Right lobe of liver (tissue), 6 donors: ENCODE data around the gene SUN1. TPM values are rescaled to one million over a fixed set of nuclear protein-coding genes. Genes with fewer than 3 reads are reported as not detected.

Experiments used
- ATAC-seq, 4 donors: fragments of 200-7000 bp; cut with Tn5 transposase; one replicate each; pipeline ENCODE4 v1.9.1; 2020; ENCODE audit warnings: mild to moderate bottlenecking in 4 of 4, moderate library complexity in 4 of 4
- DNase-seq, 3 donors: peaks; one replicate each; pipeline ENCODE4 v3.0.0-alpha.2; 2020
- H3K27ac ChIP-seq, 3 donors: fragments of 200-600 bp; one replicate each; pipeline ENCODE4 v1.8.0; 2022
- H3K27me3 ChIP-seq, 2 donors: fragments of 200-600 bp; one replicate each; pipeline ENCODE4 v1.8.0; 2022
- H3K36me3 ChIP-seq, 4 donors: fragments of 200-600 bp; sonication (generic) in 1 of 4; one replicate each; pipeline versions ENCODE4 v1.5.1 to v1.8.0; 2017 to 2022; ENCODE audit warnings: control low read depth in 1 of 4
- H3K4me1 ChIP-seq, 4 donors: fragments of 200-600 bp; sonication (generic) in 1 of 4; one replicate each; pipeline versions ENCODE4 v1.5.1 to v1.8.0; 2017 to 2022; ENCODE audit warnings: control low read depth in 1 of 4
- H3K4me3 ChIP-seq, 3 donors: fragments of 200-600 bp; one replicate each; pipeline ENCODE4 v1.8.0; 2022
- H3K9me3 ChIP-seq, 4 donors: fragments of 200-600 bp; sonication (generic) in 1 of 4; one replicate each; pipeline versions ENCODE4 v1.5.1 to v1.8.0; 2017 to 2022; ENCODE audit warnings: control low read depth in 1 of 4
- CTCF ChIP-seq, 4 donors: fragments of 200-600 bp in 3 of 4; fragments of 450-650 bp in 1 of 4; IDR thresholded peaks; one replicate each; pipeline versions ENCODE4 v1.5.1 to v1.8.0; 2016 to 2022; ENCODE audit warnings: antibody characterized with exemption in 4 of 4, mild to moderate bottlenecking in 2 of 4
- POLR2A ChIP-seq: fragments of 450-650 bp; IDR thresholded peaks from one replicate; pipeline ENCODE4 v1.6.1; 2017; ENCODE audit warnings: antibody characterized with exemption, mild to moderate bottlenecking
- WGBS: methylation state at CpG from one replicate; pipeline ENCODE4 v1.1.6; 2018; ENCODE audit warnings: low coverage, low lambda C conversion rate; ENCODE audit not compliant: insufficient coverage; ENCODE audit errors: missing lambda C conversion rate; 5-methylcytosine and 5-hydroxymethylcytosine counted together
- intact Hi-C, 2 donors: fragments of 100-400 bp; cut with DNase I; formaldehyde crosslinking; loops; one replicate each; pipeline versions ENCODE4 v1.11.2 to v1.14.1; 2022
- total RNA-seq, 6 experiments: library from RNA; depleted of rRNA in 2 of 6; stranded (reverse); fragments of >200 nt in 2 of 6; fragmentation: NEBNext Ultra II Directional in 3 of 6; extraction: Animal tissue kit (Norgen Biotek cat#: 25700) in 3 of 6; gene quantifications; one replicate each; pipeline versions ENCODE4 v1.1.0 to v1.2.4, GENCODE V29; 2016 to 2023
- donor health status: DM: no; HTN: yes; CAD: no.
- donor health status: DM: no; HTN: no; CAD: no.
- donor health status: DM: no; HTN: no; CAD: no.
- donor health status: DM: no; HTN: yes; CAD: no.
- donor health status: DM: no; HTN: yes; CAD: no.

Gene SUN1
- total RNA-seq, 6 experiments from 2014 or later: 33.4 to 54.0 (median 48.7) TPM

DNA sequence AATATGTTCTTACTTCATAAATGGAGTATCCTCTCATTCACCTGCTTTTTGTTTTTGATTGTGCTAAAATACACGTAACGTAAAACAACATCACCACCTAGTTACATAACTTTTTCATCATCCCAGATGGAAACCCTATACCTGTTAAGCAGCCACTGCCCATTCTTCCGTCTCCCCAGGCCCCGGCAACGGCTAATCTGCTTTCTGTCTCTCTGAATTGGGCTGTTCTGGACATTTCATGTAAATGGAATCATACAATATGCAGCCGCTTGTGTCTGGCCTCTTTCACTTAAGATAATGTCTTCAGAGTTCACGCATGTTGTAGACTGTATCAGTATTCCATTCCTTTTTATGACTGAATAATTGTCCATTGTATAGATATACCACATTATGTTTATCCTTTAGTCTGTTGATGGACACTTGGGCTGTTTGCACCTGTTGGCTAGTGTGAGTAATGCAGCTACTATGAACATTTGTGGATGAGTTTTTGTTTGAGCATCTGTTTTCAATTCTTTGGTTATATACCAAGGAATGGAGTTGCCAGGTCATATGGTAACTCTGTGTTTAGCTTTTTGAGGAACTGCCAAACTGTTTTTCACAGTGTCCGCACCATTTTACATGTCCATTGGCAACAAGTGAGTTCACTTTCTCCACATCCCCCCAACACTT, 14.1 kb upstream of the SUN1 start:
- no peak overlapping the region for H3K4me3 ChIP-seq

GRCh38 chr7:820341-820740, 11.9 kb upstream of the SUN1 start:
- 100% methylated on average over 1 of the region's 1 CpG for WGBS
- no peak for ATAC-seq

More for the DNA sequence above, 14.1 kb upstream of the SUN1 start:
- WGBS: 81% methylated on average over 7 of the region's 8 CpGs
- intact Hi-C loops: no loop called here
- Histone ChIP-seq H3K36me3 (no peaks in the 10 kb centered on the region), H3K27me3 (no peaks in the 10 kb centered on the region), H3K27ac (no peak overlapping the region), H3K4me1 (peaks cover 0 to 37% (median 6%) of the 10 kb centered on the region in 4 donors), H3K9me3 (no peaks in the 10 kb centered on the region)
- DNase-seq: no peak
- no peak for ATAC-seq
- peak; percentile 29 to 41 (median 40) for TF ChIP-seq CTCF (IDR thresholded peaks at IDR 0.05)
- TF ChIP-seq POLR2A: no peak

GRCh38 chr7:821688-822087, 10.6 kb upstream of the SUN1 start:
- Histone ChIP-seq H3K27me3 (no peaks in the 10 kb centered on the region), H3K27ac (peak overlapping the region in 1 of 3 donors; percentile 31), H3K4me3 (no peak overlapping the region), H3K4me1 (peaks cover 0 to 35% (median 2%) of the 10 kb centered on the region in 4 donors), H3K36me3 (no peaks in the 10 kb centered on the region), H3K9me3 (no peaks in the 10 kb centered on the region)
- TF ChIP-seq CTCF (IDR thresholded peaks at IDR 0.05): peak; percentile 22 to 36 (median 30)
- no peak for TF ChIP-seq POLR2A
- WGBS: 27% methylated on average over 7 of the region's 11 CpGs
- intact Hi-C loops: no loop called here
- peak; percentile 57 to 78 (median 76) for ATAC-seq
- peak in 2 of 3 donors; percentile 53 to 62 for DNase-seq

More at GRCh38 chr7:820341-820740, 11.9 kb upstream of the SUN1 start:
- Histone ChIP-seq H3K4me3 (no peak overlapping the region), H3K27ac (no peak overlapping the region), H3K36me3 (no peaks in the 10 kb centered on the region), H3K9me3 (no peaks in the 10 kb centered on the region), H3K27me3 (no peaks in the 10 kb centered on the region), H3K4me1 (peaks cover 0 to 35% (median 2%) of the 10 kb centered on the region in 4 donors)
- no peak for DNase-seq
- TF ChIP-seq CTCF (IDR thresholded peaks at IDR 0.05) (no peak), POLR2A (no peak)
- intact Hi-C loops: no loop called here

GRCh38 chr7:822692-823276, 9.5 kb upstream of the SUN1 start:
- H3K4me1 ChIP-seq: peaks cover 0 to 28% (median 2%) of the 10 kb centered on the region in 4 donors
- ATAC-seq: peak; percentile 23 to 61 (median 52)
- WGBS: 70% methylated on average over 18 of the region's 32 CpGs
- H3K27ac ChIP-seq: peak overlapping the region in 2 of 3 donors; percentile 31 to 42
- intact Hi-C loops: no loop called here
- TF ChIP-seq POLR2A (no peak), CTCF (IDR thresholded peaks at IDR 0.05) (no peak)
- peak in 2 of 3 donors; percentile 53 to 67 for DNase-seq
- no peaks in the 10 kb centered on the region for H3K36me3 ChIP-seq
- H3K27me3 ChIP-seq: no peaks in the 10 kb centered on the region
- no peak overlapping the region for H3K4me3 ChIP-seq
- no peaks in the 10 kb centered on the region for H3K9me3 ChIP-seq
